GM21737 (cell line): ENCODE results near the gene SH3BP1.

Experiments
- ATAC-seq: cut with Tn5 transposase; IDR thresholded peaks from one replicate; pipeline ENCODE4 v1.9.1; 2021; ENCODE audit warnings: mild to moderate bottlenecking, moderate library complexity; ENCODE audit not compliant: unreplicated experiment

Gene SH3BP1

GRCh38 chr22:37611207-37611606 lies 28.3 kb upstream of the SH3BP1 start:
- no peak for ATAC-seq

GRCh38 chr22:37616201-37617083 lies 23.0 kb upstream of the SH3BP1 start:
- ATAC-seq, result no peak

GRCh38 chr22:37617431-37617830 lies 22.0 kb upstream of the SH3BP1 start:
- ATAC-seq, result no peak

GRCh38 chr22:37618072-37618656 lies 21.3 kb upstream of the SH3BP1 start:
- ATAC-seq, result no peak

GRCh38 chr22:37618674-37619073 lies 20.8 kb upstream of the SH3BP1 start:
- no peak for ATAC-seq

- no peak for ATAC-seq
These were observed 19.5 kb upstream of the SH3BP1 start for GRCh38 chr22:37619991-37620390.

GRCh38 chr22:37621352-37621860 lies 18.1 kb upstream of the SH3BP1 start:
- ATAC-seq, result no peak

- ATAC-seq, result no peak
These were observed 16.1 kb upstream of the SH3BP1 start for GRCh38 chr22:37623075-37624016.

GRCh38 chr22:37624017-37624365 lies 15.5 kb upstream of the SH3BP1 start:
- ATAC-seq, result no peak

GRCh38 chr22:37624876-37625275 lies 14.6 kb upstream of the SH3BP1 start:
- no peak for ATAC-seq

GRCh38 chr22:37625737-37626136 lies 13.7 kb upstream of the SH3BP1 start:
- no peak for ATAC-seq

GRCh38 chr22:37626144-37626543 lies 13.3 kb upstream of the SH3BP1 start:
- ATAC-seq, result no peak

GRCh38 chr22:37626556-37627075 lies 12.9 kb upstream of the SH3BP1 start:
- ATAC-seq, result no peak

GRCh38 chr22:37627121-37627520 lies 12.3 kb upstream of the SH3BP1 start:
- ATAC-seq, result no peak

GRCh38 chr22:37627545-37627944 lies 11.9 kb upstream of the SH3BP1 start:
- ATAC-seq, result no peak

- no peak for ATAC-seq
These were observed 10.6 kb upstream of the SH3BP1 start for GRCh38 chr22:37628830-37629229.

- no peak for ATAC-seq
These were observed 9.5 kb upstream of the SH3BP1 start for GRCh38 chr22:37629928-37630327.

- ATAC-seq, result no peak
These were observed 8.5 kb upstream of the SH3BP1 start for GRCh38 chr22:37630839-37631435.

- ATAC-seq, result no peak
These were observed 7.9 kb upstream of the SH3BP1 start for GRCh38 chr22:37631448-37632173.
